GM18526 (cell line): ENCODE data around the gene SRA1.

Experiments
- POLR2A ChIP-seq: IDR thresholded peaks from 3 replicates; pipeline ENCODE4 v1.6.1; 2011; ENCODE audit not compliant: insufficient read length; ENCODE audit errors: extremely low read depth

The SRA1 gene

GRCh38 chr5:140557136-140557805, at the start of gene SRA1:
SRA1 (minus strand) TSS chr5:140557473; CDS start chr5:140557452, 21 bp downstream.
- TF ChIP-seq POLR2A, result peak; percentile 97

- TF ChIP-seq POLR2A, result no peak
Observed at GRCh38 chr5:140607031-140607430, 49.8 kb upstream of the SRA1 start.

- TF ChIP-seq POLR2A, result no peak
Observed at GRCh38 chr5:140605879-140606278, 48.6 kb upstream of the SRA1 start.

- TF ChIP-seq POLR2A, result no peak
Observed at GRCh38 chr5:140603734-140604133, 46.5 kb upstream of the SRA1 start.

GRCh38 chr5:140602147-140602546, 44.9 kb upstream of the SRA1 start:
- TF ChIP-seq POLR2A, result no peak

GRCh38 chr5:140600096-140600495, 42.8 kb upstream of the SRA1 start:
- no peak for TF ChIP-seq POLR2A

GRCh38 chr5:140598836-140599235, 41.6 kb upstream of the SRA1 start:
- no peak for TF ChIP-seq POLR2A

- TF ChIP-seq POLR2A, result no peak
Observed at GRCh38 chr5:140596321-140596741, 39.1 kb upstream of the SRA1 start.

GRCh38 chr5:140595538-140596300, 38.4 kb upstream of the SRA1 start:
- no peak for TF ChIP-seq POLR2A

- no peak for TF ChIP-seq POLR2A
Observed at GRCh38 chr5:140594169-140594568, 36.9 kb upstream of the SRA1 start.

GRCh38 chr5:140591747-140592372, 34.6 kb upstream of the SRA1 start:
- no peak for TF ChIP-seq POLR2A

- no peak for TF ChIP-seq POLR2A
Observed at GRCh38 chr5:140590861-140591260, 33.6 kb upstream of the SRA1 start.

GRCh38 chr5:140588311-140589070, 31.2 kb upstream of the SRA1 start:
- no peak for TF ChIP-seq POLR2A

- TF ChIP-seq POLR2A, result no peak
Observed at GRCh38 chr5:140587495-140587894, 30.2 kb upstream of the SRA1 start.

- no peak for TF ChIP-seq POLR2A
Observed at GRCh38 chr5:140576776-140577201, 19.5 kb upstream of the SRA1 start.
